C4-2B (cell line): Measurements from ENCODE around the gene PCDHGB2.

Experiments
- ZFX ChIP-seq: fragments of 450-650 bp; IDR thresholded peaks from 2 replicates; pipeline ENCODE4 v1.6.1; 2017
- TF ChIP-seq, protein P1 (sequence below): fragments of 450-650 bp; conservative IDR thresholded peaks from 2 replicates; pipeline ENCODE4 v1.5.1; 2017; ENCODE audit warnings: mild to moderate bottlenecking

DNA sequence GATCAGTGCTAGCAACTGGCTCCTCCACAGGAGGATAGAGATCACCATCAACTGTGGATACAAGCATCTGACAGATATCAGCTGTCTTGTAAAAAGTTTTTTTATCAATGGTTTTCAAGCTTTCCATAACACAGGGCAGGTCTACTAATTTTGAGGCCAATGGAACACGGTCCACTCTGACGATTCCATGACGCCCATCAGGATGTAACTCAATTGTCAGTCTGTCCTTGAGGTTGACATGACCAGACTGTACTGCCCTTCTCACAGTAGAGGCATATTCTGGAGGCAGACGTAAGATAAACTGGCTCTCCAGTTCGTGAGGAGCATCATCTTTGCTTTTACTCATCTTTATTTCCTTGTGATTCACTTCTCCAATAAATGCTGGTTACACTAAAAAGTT is 40.1 kb upstream of the PCDHGB2 start:
- TF ChIP-seq, protein P1, sequence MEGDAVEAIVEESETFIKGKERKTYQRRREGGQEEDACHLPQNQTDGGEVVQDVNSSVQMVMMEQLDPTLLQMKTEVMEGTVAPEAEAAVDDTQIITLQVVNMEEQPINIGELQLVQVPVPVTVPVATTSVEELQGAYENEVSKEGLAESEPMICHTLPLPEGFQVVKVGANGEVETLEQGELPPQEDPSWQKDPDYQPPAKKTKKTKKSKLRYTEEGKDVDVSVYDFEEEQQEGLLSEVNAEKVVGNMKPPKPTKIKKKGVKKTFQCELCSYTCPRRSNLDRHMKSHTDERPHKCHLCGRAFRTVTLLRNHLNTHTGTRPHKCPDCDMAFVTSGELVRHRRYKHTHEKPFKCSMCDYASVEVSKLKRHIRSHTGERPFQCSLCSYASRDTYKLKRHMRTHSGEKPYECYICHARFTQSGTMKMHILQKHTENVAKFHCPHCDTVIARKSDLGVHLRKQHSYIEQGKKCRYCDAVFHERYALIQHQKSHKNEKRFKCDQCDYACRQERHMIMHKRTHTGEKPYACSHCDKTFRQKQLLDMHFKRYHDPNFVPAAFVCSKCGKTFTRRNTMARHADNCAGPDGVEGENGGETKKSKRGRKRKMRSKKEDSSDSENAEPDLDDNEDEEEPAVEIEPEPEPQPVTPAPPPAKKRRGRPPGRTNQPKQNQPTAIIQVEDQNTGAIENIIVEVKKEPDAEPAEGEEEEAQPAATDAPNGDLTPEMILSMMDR = no peak
- no peak for TF ChIP-seq ZFX
